Neural cell (in vitro differentiated cells): ENCODE data around the gene RHOC. TPM values are rescaled to one million over a fixed set of nuclear protein-coding genes. Genes with fewer than 3 reads are reported as not detected.

ENCODE experiments used
- H2AFZ ChIP-seq: fragments of 200-600, 300-800 bp; sonication (generic), shearing (Covaris generic); 2 replicates; pipeline ENCODE4 v1.6.0; 2014; ENCODE audit warnings: low read depth, mild to moderate bottlenecking, antibody characterized with exemption, low read length, moderate library complexity
- H3F3A ChIP-seq: fragments of 200-600 bp; shearing (Covaris generic); 2 replicates; pipeline ENCODE4 v1.6.1; 2016; ENCODE audit warnings: mild to moderate bottlenecking, moderate library complexity, mixed read lengths, antibody characterized with exemption, low read length; ENCODE audit not compliant: insufficient read depth, poor library complexity, severe bottlenecking
- H3K27ac ChIP-seq: fragments of 200-600, 300-800 bp; sonication (generic), shearing (Covaris generic); 2 replicates; pipeline ENCODE4 v1.5.1; 2014; ENCODE audit warnings: mild to moderate bottlenecking, low read length, moderate library complexity
- H3K27me3 ChIP-seq: fragments of 300-800, 200-600 bp; sonication (generic), shearing (Covaris generic); 2 replicates; pipeline ENCODE4 v1.6.0; 2014; ENCODE audit warnings: mild to moderate bottlenecking, low read depth, low read length, moderate library complexity; ENCODE audit not compliant: insufficient read depth
- H3K36me3 ChIP-seq: fragments of 300-800, 200-600 bp; sonication (generic), shearing (Covaris generic); 2 replicates; pipeline ENCODE4 v1.5.1; 2014; ENCODE audit warnings: mild to moderate bottlenecking, antibody characterized with exemption, low read length, moderate library complexity; ENCODE audit not compliant: insufficient read depth
- H3K4me2 ChIP-seq: fragments of 300-800, 200-600 bp; sonication (generic), shearing (Covaris generic); 2 replicates; pipeline ENCODE4 v1.6.0; 2014; ENCODE audit warnings: mild to moderate bottlenecking, low read length
- H3K4me3 ChIP-seq: fragments of 300-800, 200-600 bp; sonication (generic), shearing (Covaris generic); 2 replicates; pipeline ENCODE4 v1.5.1; 2014; ENCODE audit warnings: mild to moderate bottlenecking, low read length, moderate library complexity
- H3K79me2 ChIP-seq: fragments of 200-600 bp; shearing (Covaris generic); replicated peaks from 2 replicates; pipeline ENCODE4 v1.6.0; 2014; ENCODE audit warnings: mild to moderate bottlenecking, low read length, moderate library complexity; ENCODE audit not compliant: insufficient read depth
- H3K9ac ChIP-seq: fragments of 300-800, 200-600 bp; sonication (generic), shearing (Covaris generic); 2 replicates; pipeline ENCODE4 v1.6.1; 2016; ENCODE audit warnings: mild to moderate bottlenecking, low read length, mixed read lengths
- H3K9me2 ChIP-seq: fragments of 200-600 bp; shearing (Covaris generic); 2 replicates; pipeline ENCODE4 v1.6.1; 2016; ENCODE audit warnings: mild to moderate bottlenecking, low read length, mixed read lengths; ENCODE audit not compliant: insufficient read depth
- H3K9me3 ChIP-seq: fragments of 200-600, 300-800 bp; sonication (generic), shearing (Covaris generic); 2 replicates; pipeline ENCODE4 v1.6.1; 2016; ENCODE audit warnings: mild to moderate bottlenecking, mixed run types, low read length, moderate library complexity, mixed read lengths
- H4K20me1 ChIP-seq: fragments of 200-600 bp; shearing (Covaris generic); 2 replicates; pipeline ENCODE4 v1.6.1; 2016; ENCODE audit warnings: mild to moderate bottlenecking, mixed run types; ENCODE audit not compliant: insufficient read depth
- EP300 ChIP-seq: fragments of 450-650 bp; conservative IDR thresholded peaks from 2 replicates; pipeline ENCODE4 v1.6.1; 2014; ENCODE audit warnings: antibody characterized with exemption, mild to moderate bottlenecking, moderate library complexity; ENCODE audit not compliant: poor library complexity, severe bottlenecking
- MXI1 ChIP-seq: fragments of 450-650 bp; conservative IDR thresholded peaks from 2 replicates; pipeline ENCODE4 v1.6.1; 2014; ENCODE audit warnings: antibody characterized with exemption, mild to moderate bottlenecking; ENCODE audit not compliant: poor library complexity, severe bottlenecking
- POLR2AphosphoS5 ChIP-seq: IDR thresholded peaks from 2 replicates; pipeline ENCODE4 v1.6.1; 2012
- RAD21 ChIP-seq: fragments of 450-650 bp; conservative IDR thresholded peaks from 2 replicates; pipeline ENCODE4 v1.6.1; 2014; ENCODE audit warnings: antibody characterized with exemption, mild to moderate bottlenecking, moderate library complexity
- SMC3 ChIP-seq: fragments of 450-650 bp; conservative IDR thresholded peaks from 2 replicates; pipeline ENCODE4 v1.6.1; 2014; ENCODE audit warnings: antibody characterized with exemption, mild to moderate bottlenecking, moderate library complexity; ENCODE audit not compliant: poor library complexity
- TAF1 ChIP-seq: IDR thresholded peaks from 2 replicates; pipeline ENCODE4 v1.6.1; 2012; ENCODE audit warnings: low read depth
- polyA plus RNA-seq: library from polyadenylated mRNA; depleted of rRNA; stranded (reverse); fragments of >200 nt; gene quantifications from 2 replicates; pipeline ENCODE4 v1.2.3, GENCODE V29; 2014

The RHOC gene
- polyA plus RNA-seq, 1 donor from 2014 or later, result 5.0 TPM

DNA sequence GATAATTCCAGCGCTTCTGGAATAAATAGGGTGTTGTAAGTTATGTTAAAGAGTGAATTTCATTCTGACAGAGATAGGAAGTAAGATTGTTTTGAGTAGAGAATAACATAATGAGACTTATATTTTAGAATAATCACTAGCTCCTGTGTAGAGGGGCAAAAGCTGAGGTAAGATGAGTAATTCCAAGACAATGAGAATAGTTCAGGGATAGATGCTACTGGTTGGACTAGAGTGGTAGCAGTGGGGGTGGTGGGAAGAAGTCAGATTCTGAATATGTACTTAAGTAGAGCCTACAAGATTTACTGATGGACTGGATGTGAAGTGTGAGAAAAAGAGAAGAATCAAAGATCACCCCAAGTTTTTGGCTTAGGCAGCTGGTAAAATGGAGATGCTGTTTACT lies 55.7 kb downstream of the RHOC start:
- Histone ChIP-seq H3K4me3 (no peak overlapping the region), H3K9ac (no peak overlapping the region), H3K36me3 (no peaks in the 10 kb centered on the region), H3K27ac (no peak overlapping the region), H3K9me2 (no peaks in the 10 kb centered on the region), H2AFZ (no peak overlapping the region), H4K20me1 (no peaks in the 10 kb centered on the region), H3K9me3 (no peaks in the 10 kb centered on the region), H3K4me2 (no peak overlapping the region), H3K27me3 (no peaks in the 10 kb centered on the region), H3K79me2 (no peaks in the 10 kb centered on the region), H3F3A (no peaks in the 10 kb centered on the region)
- TF ChIP-seq EP300 (no peak), POLR2AphosphoS5 (no peak), RAD21 (no peak), TAF1 (no peak), MXI1 (no peak), SMC3 (no peak)

Other genes with a start within 250 kb of the RHOC start
- gene WNT2B, start 198.2 kb downstream of the RHOC start, polyA plus RNA-seq, result 3.1 and 4.7 TPM in 2 replicates
- 33.7 and 34.5 TPM in 2 replicates for gene ST7L, start 88.0 kb downstream of the RHOC start, polyA plus RNA-seq
- 79.0 and 82.2 TPM in 2 replicates for gene CAPZA1, start 87.3 kb downstream of the RHOC start, polyA plus RNA-seq
- gene MOV10, start 32.5 kb downstream of the RHOC start, polyA plus RNA-seq, result 1.4 and 3.0 TPM in 2 replicates
- 0.16 and 1.7 TPM in 2 replicates for gene PPM1J, start 8.2 kb upstream of the RHOC start, polyA plus RNA-seq
- gene SLC16A1, start 249.1 kb upstream of the RHOC start, polyA plus RNA-seq, result 13.1 and 18.6 TPM in 2 replicates